GM18951 (cell line): ENCODE results near the gene OBSCN.

Experiments
- POLR2A ChIP-seq: IDR thresholded peaks from 4 replicates; pipeline ENCODE4 v1.6.1; 2011; ENCODE audit warnings: mild to moderate bottlenecking; ENCODE audit not compliant: insufficient read length, insufficient read depth; ENCODE audit errors: extremely low read depth
- in situ Hi-C: fragments of 300-500 bp; cut with MboI; formaldehyde crosslinking; loops from one replicate; pipeline ENCODE4 v1.12.0; 2022; ENCODE audit warnings: low sequenced_read_pairs, mixed read lengths, inconsistent platforms; ENCODE audit not compliant: unreplicated experiment

The OBSCN gene

GRCh38 chr1:228420968-228421826 is 213.4 kb downstream of the OBSCN start:
- no peak for TF ChIP-seq POLR2A
- in situ Hi-C loops, result no loop called here

GRCh38 chr1:228423404-228424053 is 215.7 kb downstream of the OBSCN start:
- no peak for TF ChIP-seq POLR2A
- in situ Hi-C loops, result no loop called here

DNA sequence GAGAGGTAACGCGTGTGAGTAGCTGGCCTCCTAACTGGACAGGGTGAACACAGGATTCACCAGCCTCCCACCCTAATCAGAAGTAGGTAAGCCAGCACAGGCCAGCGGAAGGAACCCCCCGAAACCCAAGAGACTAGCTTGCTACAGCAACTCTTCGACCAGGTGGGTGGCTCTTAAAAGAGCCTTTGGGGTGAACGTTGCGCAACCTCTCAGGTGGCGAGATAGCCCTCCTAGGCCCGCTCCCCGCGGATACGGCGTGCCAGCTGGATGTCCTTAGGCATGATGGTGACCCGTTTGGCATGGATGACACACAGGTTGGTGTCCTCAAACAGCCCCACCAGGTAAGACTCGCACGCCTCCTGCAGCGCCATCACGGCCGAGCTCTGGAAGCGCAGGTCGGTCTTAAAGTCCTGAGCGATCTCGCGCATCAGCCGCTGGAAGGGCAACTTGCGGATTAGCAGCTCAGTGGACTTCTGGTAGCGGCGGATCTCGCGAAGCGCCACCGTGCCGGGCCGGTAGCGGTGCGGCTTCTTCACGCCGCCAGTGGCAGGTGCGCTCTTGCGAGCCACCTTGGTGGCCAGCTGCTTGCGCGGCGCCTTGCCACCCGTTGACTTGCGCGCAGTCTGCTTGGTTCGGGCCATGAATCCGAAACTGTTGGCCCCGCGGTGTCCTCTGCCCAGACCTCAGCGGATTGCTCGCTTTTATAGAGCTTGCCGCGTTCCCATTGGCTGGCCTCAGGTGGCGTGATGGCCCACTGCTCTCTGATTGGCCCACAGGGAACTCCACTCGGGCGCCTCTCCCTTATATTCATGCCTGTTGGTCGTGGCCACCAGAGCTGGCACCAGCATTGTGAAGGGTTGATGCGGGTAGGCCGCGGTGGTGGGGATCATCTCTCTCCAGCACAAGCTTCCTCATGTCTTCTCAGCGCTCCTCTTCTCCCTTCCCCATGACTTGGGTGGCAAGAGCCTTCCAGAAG is 217.1 kb downstream of the OBSCN start:
- TF ChIP-seq POLR2A, result no peak
- in situ Hi-C loops, result no loop called here

DNA sequence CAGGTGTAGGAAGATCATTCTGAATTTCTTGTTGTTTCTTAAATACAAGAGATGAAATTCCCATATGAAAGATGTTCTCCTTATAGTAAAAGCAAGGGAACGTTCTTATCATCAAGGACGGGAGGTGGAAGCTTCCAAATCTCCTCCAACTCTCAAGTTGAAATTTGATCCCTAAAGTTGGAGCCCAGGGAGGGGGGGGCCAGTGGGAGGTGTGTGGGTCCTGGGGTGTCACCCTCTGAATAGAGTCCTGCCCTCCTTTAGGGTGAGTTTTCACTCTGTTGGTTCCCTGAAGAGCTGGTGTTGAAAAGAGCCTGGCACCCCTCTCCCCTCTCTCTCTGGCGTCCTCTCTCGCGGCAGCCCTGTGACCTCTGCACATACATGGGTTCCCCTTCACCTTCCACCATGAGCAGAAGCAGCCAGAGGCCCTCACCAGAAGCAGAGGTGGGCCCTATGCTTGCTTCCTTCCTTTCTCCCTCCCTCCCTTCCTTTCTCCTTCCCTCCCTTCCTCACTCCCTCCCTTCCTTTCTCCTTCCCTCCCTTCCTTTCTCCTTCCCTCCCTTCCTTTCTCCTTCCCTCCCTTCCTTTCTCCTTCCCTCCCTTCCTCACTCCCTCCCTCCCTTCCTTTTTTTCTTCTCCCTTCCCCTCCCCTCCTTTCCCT is 218.8 kb downstream of the OBSCN start:
- in situ Hi-C loops, result no loop called here

DNA sequence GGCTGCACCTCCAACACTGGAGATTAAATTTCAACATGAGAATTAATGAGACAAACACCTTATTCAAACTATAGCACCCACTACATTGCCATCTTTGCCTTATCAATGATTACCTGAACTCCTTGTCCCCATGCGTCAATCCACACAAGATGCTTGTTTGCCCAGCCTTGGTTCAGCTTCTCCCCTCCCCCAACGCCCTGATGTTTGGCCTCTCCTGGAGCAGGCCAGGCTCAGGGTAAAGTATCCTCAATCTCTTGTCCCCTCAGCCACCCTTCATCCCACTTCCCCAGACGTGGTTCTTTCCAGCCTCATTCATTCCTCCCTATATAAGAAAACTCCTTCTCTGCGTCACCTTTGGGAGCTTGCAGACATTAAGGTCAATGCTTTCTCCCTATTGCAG is 220.6 kb downstream of the OBSCN start:
- in situ Hi-C loops, result no loop called here
- no peak for TF ChIP-seq POLR2A

More for the DNA sequence above, 218.8 kb downstream of the OBSCN start:
- TF ChIP-seq POLR2A, result no peak
